ENCODE data around the gene GNPAT.

Gene GNPAT

DNA sequence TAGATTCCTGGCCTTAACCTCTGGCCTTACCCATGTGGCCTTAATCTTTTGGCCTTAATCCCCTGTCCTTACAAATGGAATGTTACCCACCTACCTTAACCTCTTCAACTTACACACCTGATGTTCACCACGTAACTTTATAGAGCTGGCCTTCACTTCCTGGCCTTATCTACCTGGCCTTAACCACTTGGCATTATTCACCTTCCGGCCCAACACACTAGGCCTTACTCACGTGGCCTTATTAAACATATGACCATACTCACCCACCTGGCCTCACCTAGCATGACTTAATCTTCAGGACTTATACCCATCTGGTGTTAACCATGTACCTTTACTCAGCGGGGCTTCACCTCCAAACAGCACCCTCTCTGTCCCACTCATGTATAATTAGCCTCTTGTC, 54.9 kb downstream of the GNPAT start:
- H3K27ac ChIP-seq = no peak overlapping the region
- no peak for TF ChIP-seq ZFX (IDR thresholded peaks at IDR 0.05; ENCODE audit: borderline replicate concordance)
- TF ChIP-seq, protein P1, sequence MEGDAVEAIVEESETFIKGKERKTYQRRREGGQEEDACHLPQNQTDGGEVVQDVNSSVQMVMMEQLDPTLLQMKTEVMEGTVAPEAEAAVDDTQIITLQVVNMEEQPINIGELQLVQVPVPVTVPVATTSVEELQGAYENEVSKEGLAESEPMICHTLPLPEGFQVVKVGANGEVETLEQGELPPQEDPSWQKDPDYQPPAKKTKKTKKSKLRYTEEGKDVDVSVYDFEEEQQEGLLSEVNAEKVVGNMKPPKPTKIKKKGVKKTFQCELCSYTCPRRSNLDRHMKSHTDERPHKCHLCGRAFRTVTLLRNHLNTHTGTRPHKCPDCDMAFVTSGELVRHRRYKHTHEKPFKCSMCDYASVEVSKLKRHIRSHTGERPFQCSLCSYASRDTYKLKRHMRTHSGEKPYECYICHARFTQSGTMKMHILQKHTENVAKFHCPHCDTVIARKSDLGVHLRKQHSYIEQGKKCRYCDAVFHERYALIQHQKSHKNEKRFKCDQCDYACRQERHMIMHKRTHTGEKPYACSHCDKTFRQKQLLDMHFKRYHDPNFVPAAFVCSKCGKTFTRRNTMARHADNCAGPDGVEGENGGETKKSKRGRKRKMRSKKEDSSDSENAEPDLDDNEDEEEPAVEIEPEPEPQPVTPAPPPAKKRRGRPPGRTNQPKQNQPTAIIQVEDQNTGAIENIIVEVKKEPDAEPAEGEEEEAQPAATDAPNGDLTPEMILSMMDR (IDR thresholded peaks at IDR 0.05) = no peak

DNA sequence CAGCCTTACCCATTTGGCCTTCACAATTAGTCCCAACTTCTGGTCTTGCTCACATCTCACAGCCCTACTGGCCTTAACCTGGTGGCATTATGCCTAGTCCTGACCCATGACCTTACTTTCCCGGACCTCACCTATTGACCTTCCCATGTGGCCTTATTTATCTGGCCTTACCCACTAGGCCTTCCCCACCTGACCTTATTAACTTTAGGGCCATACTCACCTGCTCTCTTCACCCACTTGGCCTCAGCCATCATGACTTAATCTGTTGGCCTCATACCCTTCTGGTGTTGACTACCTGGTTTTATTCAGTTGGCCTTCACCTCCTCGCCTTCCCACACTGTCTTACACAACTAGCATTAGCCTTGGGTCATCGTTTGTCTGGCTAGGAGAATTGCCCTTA, 61.0 kb downstream of the GNPAT start:
- TF ChIP-seq, protein P1 (IDR thresholded peaks at IDR 0.05) = no peak
- no peak overlapping the region for H3K27ac ChIP-seq

DNA sequence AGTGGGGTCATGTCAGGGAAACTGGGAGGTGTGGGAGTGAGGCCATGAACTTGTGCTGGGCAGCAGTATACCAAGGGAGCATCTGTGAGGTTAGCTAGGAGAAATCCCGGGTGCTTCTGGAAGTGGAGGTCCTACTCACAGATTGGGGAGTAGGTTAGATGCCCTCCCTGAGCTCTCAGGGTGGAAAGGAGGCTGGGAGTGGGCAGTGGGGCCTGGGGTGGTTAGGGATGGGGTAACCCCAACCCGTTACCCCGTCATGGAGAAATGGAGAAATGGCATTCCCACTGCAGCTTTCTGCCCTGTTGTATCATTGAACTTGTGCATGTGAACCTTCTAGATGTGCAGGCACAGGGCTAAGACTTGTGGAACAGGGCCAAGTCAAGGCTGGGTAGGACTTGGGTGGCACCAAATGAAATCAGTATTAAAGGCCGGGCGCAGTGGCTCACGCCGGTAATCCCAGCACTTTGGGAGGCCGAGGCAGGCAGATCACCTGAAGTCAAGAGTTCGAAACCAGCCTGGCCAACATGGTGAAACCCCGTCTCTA, 69.5 kb downstream of the GNPAT start:
- no peak for TF ChIP-seq ZFX (IDR thresholded peaks at IDR 0.05; ENCODE audit: borderline replicate concordance)
- H3K27ac ChIP-seq = no peak overlapping the region

DNA sequence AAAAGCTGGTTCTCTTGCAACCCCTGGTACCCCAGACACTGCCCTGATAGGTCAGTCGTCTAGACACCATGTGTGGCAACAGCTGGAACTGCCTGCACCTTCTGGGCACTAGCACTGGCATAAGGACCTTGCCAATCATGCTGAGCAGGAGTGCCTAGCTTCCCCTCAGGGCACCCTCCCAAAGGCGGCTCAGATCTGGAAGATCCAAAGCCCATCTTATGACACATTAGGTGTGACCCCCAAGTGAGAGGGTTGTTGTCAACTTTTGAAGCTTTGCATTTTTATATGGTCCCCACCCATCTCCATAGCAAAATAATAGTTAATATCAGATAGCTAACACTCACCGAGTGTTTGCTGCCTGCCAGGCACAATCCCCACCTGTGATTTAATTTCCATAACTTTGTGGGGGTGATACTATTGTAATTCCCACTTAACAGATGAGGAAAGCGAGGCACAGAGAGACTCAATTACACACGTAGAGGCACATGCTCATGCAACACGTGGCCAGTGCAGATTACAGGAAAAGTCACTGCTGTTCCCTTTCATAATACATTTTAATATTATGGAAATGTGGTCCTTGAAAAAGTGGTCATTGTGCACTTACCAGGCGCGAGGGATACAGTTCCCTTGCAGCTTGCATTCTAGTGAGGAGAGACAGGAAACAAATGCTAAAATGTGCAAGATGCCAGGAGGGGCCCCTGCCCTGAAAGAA, 70.9 kb downstream of the GNPAT start:
- TF ChIP-seq ZFX (IDR thresholded peaks at IDR 0.05; ENCODE audit: borderline replicate concordance) = no peak
- no peak overlapping the region for H3K27ac ChIP-seq

DNA sequence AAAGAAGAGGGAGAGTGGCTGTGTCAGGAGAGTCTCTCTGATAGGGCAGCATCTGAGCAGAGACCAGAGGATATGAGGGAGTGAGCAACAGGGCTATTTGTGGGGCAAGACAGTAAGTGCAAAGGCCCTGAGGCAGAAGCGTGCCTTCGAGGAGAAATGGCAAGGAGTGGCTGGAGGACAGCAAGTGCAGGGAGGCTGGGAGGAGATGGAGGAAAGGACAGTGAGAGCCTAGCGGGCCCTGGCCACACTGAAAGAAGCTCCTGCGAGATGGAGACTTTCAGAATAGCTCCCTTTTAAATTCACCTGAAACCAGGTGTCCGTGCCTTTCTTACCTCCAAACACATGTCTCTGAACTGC, 71.4 kb downstream of the GNPAT start:
- TF ChIP-seq, protein P1 (IDR thresholded peaks at IDR 0.05) = no peak
- no peak for TF ChIP-seq ZFX (IDR thresholded peaks at IDR 0.05; ENCODE audit: borderline replicate concordance)
- H3K27ac ChIP-seq = no peak overlapping the region

DNA sequence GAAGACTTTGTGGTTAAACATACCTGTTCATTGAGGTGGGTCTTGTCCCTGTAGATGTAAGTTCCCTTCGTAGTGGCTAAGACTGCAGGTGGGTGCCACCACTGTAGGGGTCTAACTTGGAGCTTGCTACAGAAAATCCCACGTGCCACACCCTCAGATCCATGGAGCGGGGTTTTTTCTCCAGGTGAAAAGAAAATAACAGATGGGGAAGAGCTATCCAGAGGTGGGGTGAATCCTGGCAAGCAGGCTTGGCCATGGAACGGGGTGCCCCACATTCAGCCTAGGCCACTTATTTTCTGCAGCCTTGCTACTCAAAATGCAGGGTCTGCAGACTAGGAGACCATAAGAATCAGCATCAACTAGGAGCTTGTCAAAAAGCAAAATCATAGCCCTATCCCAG, 72.6 kb downstream of the GNPAT start:
- TF ChIP-seq, protein P1 (IDR thresholded peaks at IDR 0.05) = no peak
- TF ChIP-seq ZFX (IDR thresholded peaks at IDR 0.05; ENCODE audit: borderline replicate concordance) = no peak
- no peak overlapping the region for H3K27ac ChIP-seq

DNA sequence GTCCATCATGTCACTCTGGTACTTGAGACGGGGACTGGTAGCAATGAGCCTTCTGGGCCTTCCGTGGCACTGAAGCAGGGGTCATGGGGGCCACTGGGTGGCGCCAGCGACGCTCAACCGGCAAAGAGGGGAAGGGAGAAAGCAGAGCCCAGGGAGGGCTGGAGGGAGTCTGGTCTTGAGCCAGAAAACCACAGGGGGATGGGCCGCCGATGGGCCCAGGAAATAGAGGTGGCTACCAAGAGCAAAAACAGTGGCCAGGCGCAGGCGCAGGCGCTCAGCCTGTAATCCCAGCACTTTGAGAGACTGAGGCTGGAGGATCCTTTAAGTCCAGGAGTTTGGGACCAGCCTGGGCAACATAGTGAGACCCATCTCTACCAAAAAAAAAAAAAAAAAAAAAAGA, 74.9 kb downstream of the GNPAT start:
- H3K27ac ChIP-seq = no peak overlapping the region
- no peak for TF ChIP-seq ZFX (IDR thresholded peaks at IDR 0.05; ENCODE audit: borderline replicate concordance)
- TF ChIP-seq, protein P1 (IDR thresholded peaks at IDR 0.05) = peak; percentile 86

DNA sequence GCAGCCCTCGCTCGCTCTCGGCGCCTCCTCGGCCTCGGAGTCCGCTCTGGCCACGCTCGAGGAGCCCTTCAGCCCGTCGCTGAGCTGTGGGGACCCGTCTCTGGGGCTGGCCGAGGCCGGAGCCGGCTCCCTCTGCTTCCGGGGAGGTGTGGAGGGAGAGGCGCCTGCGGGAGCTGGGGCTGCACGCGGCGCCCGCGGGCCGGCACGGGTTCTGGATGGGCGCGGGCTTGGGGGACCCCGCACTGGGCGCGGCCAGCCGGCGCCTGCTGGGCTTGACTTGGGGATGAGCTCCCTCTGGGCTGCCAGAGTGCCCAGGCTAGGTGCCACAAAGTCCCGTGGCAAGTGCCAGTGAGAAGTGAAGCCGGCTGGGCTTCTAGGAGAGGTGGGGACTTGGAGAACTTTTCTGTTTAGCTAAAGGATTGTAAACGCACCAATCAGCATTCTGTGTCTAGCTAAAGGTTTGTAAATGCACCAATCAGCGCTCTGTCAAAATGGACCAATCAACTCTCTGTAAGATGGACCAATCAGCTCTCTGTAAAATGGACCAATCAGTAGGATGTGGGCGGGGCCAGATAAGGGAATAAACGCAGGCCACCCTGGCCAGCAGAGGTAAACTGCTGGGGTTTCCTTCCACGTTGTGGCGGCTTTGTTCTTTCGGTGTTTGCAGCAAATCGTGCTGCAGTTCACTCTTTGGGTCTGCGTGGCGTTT, 76.4 kb downstream of the GNPAT start:
- no peak overlapping the region for H3K27ac ChIP-seq
- TF ChIP-seq, protein P1 (IDR thresholded peaks at IDR 0.05) = no peak
- TF ChIP-seq ZFX (IDR thresholded peaks at IDR 0.05; ENCODE audit: borderline replicate concordance) = no peak
